K562 (cell line): Measurements from ENCODE around the gene ISYNA1. TPM values are rescaled to one million over a fixed set of nuclear protein-coding genes. Genes with fewer than 3 reads are reported as not detected.

Experiments
- AFF1 ChIP-seq, 2 experiments: fragments of 450-650 bp; IDR thresholded peaks; 2 replicates each; pipeline ENCODE4 v1.6.1; 2018; ENCODE audit warnings: mild to moderate bottlenecking in 2 of 2, low read depth in 1 of 2; ENCODE audit not compliant: partially characterized antibody in 2 of 2
- FOXK1 ChIP-seq: sonication (generic); formaldehyde crosslinking; IDR thresholded peaks from 2 replicates; pipeline ENCODE4 v1.8.0; 2022; ENCODE audit warnings: missing genetic modification reagents, mild to moderate bottlenecking, borderline replicate concordance
- HMG20B ChIP-seq: fragments of 250-450 bp; sonication (Bioruptor Pico); IDR thresholded peaks from 2 replicates; pipeline ENCODE4 v1.5.0; 2021; ENCODE audit warnings: mild to moderate bottlenecking
- HOMEZ ChIP-seq: fragments of 250-450 bp; sonication (Bioruptor Pico); IDR thresholded peaks from 2 replicates; pipeline ENCODE4 v1.4.0; 2020; ENCODE audit warnings: mild to moderate bottlenecking, moderate library complexity
- JUN ChIP-seq, 2 experiments: sonication (generic) in 1 of 2; formaldehyde crosslinking in 1 of 2; IDR thresholded peaks; 2 replicates each; pipeline versions ENCODE4 v1.6.1 to v1.8.0; 2012 to 2022; ENCODE audit warnings: borderline replicate concordance in 2 of 2, mild to moderate bottlenecking in 2 of 2, improper control_type of control experiment in 1 of 2, low read depth in 1 of 2, low read length in 1 of 2, missing genetic modification reagents in 1 of 2
- MECOM ChIP-seq: fragments of 250-450 bp; sonication (Bioruptor Pico); IDR thresholded peaks from 2 replicates; pipeline ENCODE4 v1.8.0; 2022; ENCODE audit warnings: inconsistent platforms
- MEIS2 ChIP-seq: fragments of 450-650 bp; IDR thresholded peaks from 2 replicates; pipeline ENCODE4 v1.6.1; 2014; ENCODE audit warnings: mild to moderate bottlenecking; ENCODE audit not compliant: partially characterized antibody
- RBM25 ChIP-seq: fragments of 200-400 bp; formaldehyde crosslinking; IDR thresholded peaks from 2 replicates; pipeline ENCODE4 v1.6.1; 2018; ENCODE audit warnings: low read length, low read depth, moderate library complexity; ENCODE audit not compliant: severe bottlenecking
- RNF2 ChIP-seq: sonication (generic); IDR thresholded peaks from 2 replicates; pipeline ENCODE4 v1.6.1; 2016
- SMAD1 ChIP-seq: fragments of 150-350 bp; IDR thresholded peaks from 2 replicates; pipeline ENCODE4 v1.6.1; 2014; ENCODE audit warnings: low read length, low read depth; ENCODE audit not compliant: partially characterized antibody
- TFAM ChIP-seq: fragments of 250-450 bp; sonication (Bioruptor Pico); conservative IDR thresholded peaks from 2 replicates; pipeline ENCODE4 v1.5.0; 2021; ENCODE audit warnings: mild to moderate bottlenecking, moderate library complexity
- ZNF165 ChIP-seq: fragments of 250-450 bp; sonication (Bioruptor Pico); IDR thresholded peaks from 2 replicates; pipeline ENCODE4 v1.4.0; 2020; ENCODE audit warnings: borderline replicate concordance
- ZNF444 ChIP-seq: fragments of 250-450 bp; sonication (Bioruptor Pico); IDR thresholded peaks from 2 replicates; pipeline ENCODE4 v1.4.0; 2020; ENCODE audit warnings: mild to moderate bottlenecking, moderate library complexity
- ZNF507 ChIP-seq: conservative IDR thresholded peaks from 2 replicates; pipeline ENCODE4 v1.6.1; 2017; ENCODE audit warnings: missing genetic modification characterization, missing compliant biosample characterization
- ZNF644 ChIP-seq: fragments of 200-800 bp; sonication (Bioruptor generic); IDR thresholded peaks from 2 replicates; pipeline ENCODE4 v1.6.1; 2016; ENCODE audit warnings: low read depth, missing genetic modification characterization, missing compliant biosample characterization
- ZNF696 ChIP-seq: fragments of 250-450 bp; sonication (Bioruptor Pico); conservative IDR thresholded peaks from 2 replicates; pipeline ENCODE4 v1.4.0; 2020; ENCODE audit warnings: mild to moderate bottlenecking, moderate library complexity
- ZNF79 ChIP-seq: fragments of 250-450 bp; sonication (Bioruptor Pico); IDR thresholded peaks from 2 replicates; pipeline ENCODE4 v1.4.0; 2020; ENCODE audit warnings: low read depth, mild to moderate bottlenecking, moderate library complexity
- polyA plus RNA-seq, 8 experiments: library from polyadenylated mRNA; depleted of rRNA in 4 of 8; stranded (reverse) in 5 of 8; unstranded in 3 of 8; fragments of >200 nt; fragmentation: Nextera tagmentation in 2 of 8; fragmentation: Illumina TruSeq in 1 of 8; extraction: Ambion mirVana in 2 of 8; extraction: Trizol in 1 of 8; gene quantifications; 2 replicates each; pipeline versions ENCODE4 v1.2.1 to v1.2.3, GENCODE V29; 2011 to 2014; ENCODE audit warnings: inconsistent platforms in 1 of 8, missing spikeins in 1 of 8
- total RNA-seq, 7 experiments: library from RNA; depleted of rRNA in 6 of 7; stranded (reverse); fragments of >200 nt in 6 of 7; fragmentation: Illumina TruSeq in 2 of 7; extraction: Trizol in 2 of 7; gene quantifications; 2 replicates each; pipeline versions ENCODE4 v1.2.1 to v1.2.3, GENCODE V29; 2011 to 2021; ENCODE audit warnings: low replicate concordance in 1 of 7
- TF ChIP-seq, protein P1 (sequence below), 2 experiments: IDR thresholded peaks; 2 replicates each; pipeline ENCODE4 v1.6.1; 2012; ENCODE audit warnings: improper control_type of control experiment in 2 of 2, low read depth in 2 of 2, low read length in 2 of 2, borderline replicate concordance in 1 of 2

The ISYNA1 gene
- total and polyA plus RNA-seq, 9 of the 15 experiments (the other 6 are each of a cell fraction or from before 2014, with no cell fraction given): 21.8 to 460 (median 93.2) TPM

- TF ChIP-seq AFF1 (IDR thresholded peaks at IDR 0.05; ENCODE audit: low read depth in 1 of 2, partially characterized antibody in 2 of 2) (peak in 1 of 2 experiments; percentile 61), JUN (IDR thresholded peaks at IDR 0.05; ENCODE audit: borderline replicate concordance, low read depth, low read length) (0 out of 2 replicates have a peak, but pooled peaks have one; percentile 47), JUN (CRISPR knock-in tag; IDR thresholded peaks at IDR 0.05; ENCODE audit: borderline replicate concordance) (peak; percentile 87; the same call in 1 of the 2 replicates), ZNF79 (CRISPR knock-in tag) (no peak), HMG20B (CRISPR knock-in tag) (no peak; the same call in 1 of the 2 replicates), ZNF696 (CRISPR knock-in tag) (no peak), TFAM (CRISPR knock-in tag) (no peak), ZNF444 (0 out of 2 replicates have a peak, but pooled peaks have one; percentile 13), MECOM (CRISPR knock-in tag) (no peak), ZNF165 (no peak; the same call in 1 of the 2 replicates), ZNF644 (tag) (no peak), MEIS2 (peak; percentile 30), FOXK1 (CRISPR knock-in tag) (0 out of 2 replicates have a peak, but pooled peaks have one; percentile 29), SMAD1 (peak; percentile 8), HOMEZ (CRISPR knock-in tag) (0 out of 2 replicates have a peak, but pooled peaks have one; percentile 63), RNF2 (peak; percentile 85; the same call in 1 of the 2 replicates), ZNF507 (tag) (no peak), RBM25 (peak; percentile 85)
- TF ChIP-seq, protein P1, sequence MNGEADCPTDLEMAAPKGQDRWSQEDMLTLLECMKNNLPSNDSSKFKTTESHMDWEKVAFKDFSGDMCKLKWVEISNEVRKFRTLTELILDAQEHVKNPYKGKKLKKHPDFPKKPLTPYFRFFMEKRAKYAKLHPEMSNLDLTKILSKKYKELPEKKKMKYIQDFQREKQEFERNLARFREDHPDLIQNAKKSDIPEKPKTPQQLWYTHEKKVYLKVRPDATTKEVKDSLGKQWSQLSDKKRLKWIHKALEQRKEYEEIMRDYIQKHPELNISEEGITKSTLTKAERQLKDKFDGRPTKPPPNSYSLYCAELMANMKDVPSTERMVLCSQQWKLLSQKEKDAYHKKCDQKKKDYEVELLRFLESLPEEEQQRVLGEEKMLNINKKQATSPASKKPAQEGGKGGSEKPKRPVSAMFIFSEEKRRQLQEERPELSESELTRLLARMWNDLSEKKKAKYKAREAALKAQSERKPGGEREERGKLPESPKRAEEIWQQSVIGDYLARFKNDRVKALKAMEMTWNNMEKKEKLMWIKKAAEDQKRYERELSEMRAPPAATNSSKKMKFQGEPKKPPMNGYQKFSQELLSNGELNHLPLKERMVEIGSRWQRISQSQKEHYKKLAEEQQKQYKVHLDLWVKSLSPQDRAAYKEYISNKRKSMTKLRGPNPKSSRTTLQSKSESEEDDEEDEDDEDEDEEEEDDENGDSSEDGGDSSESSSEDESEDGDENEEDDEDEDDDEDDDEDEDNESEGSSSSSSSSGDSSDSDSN (IDR thresholded peaks at IDR 0.05; ENCODE audit: borderline replicate concordance in 1 of 2, low read depth in 2 of 2, low read length in 2 of 2): peak; percentile 82 to 93; a peak in 3 of 4 replicates
Observed at GRCh38 chr19:18388100-18388959, 49.6 kb downstream of the ISYNA1 start (continued).
